ENCODE data around the gene FIZ1.

The FIZ1 gene

GRCh38 chr19:55566823-55567222 lies 32.5 kb downstream of the FIZ1 start:
- DNase-seq, result no peak

- DNase-seq, result no peak
Measured at GRCh38 chr19:55563261-55563690, 36.0 kb downstream of the FIZ1 start.

GRCh38 chr19:55559684-55560083 lies 39.6 kb downstream of the FIZ1 start:
- no peak for DNase-seq

GRCh38 chr19:55554741-55555152 lies 44.6 kb downstream of the FIZ1 start:
- DNase-seq, result no peak

- no peak for DNase-seq
Measured at GRCh38 chr19:55554302-55554701, 45.0 kb downstream of the FIZ1 start.

- no peak for DNase-seq
Measured at GRCh38 chr19:55553217-55554182, 45.8 kb downstream of the FIZ1 start.

GRCh38 chr19:55552620-55553019 lies 46.7 kb downstream of the FIZ1 start:
- DNase-seq, result no peak

GRCh38 chr19:55552206-55552605 lies 47.1 kb downstream of the FIZ1 start:
- DNase-seq, result no peak

GRCh38 chr19:55550321-55550650 lies 49.0 kb downstream of the FIZ1 start:
- DNase-seq, result no peak

GRCh38 chr19:55549500-55550320 lies 49.6 kb downstream of the FIZ1 start:
- DNase-seq, result no peak

- no peak for DNase-seq
Measured at GRCh38 chr19:55546822-55547614, 52.3 kb downstream of the FIZ1 start.

GRCh38 chr19:55546011-55546410 lies 53.3 kb downstream of the FIZ1 start:
- DNase-seq, result no peak

GRCh38 chr19:55545443-55545842 lies 53.9 kb downstream of the FIZ1 start, which contains the start of gene SBK3:
Gene SBK3 (minus strand): TSS chr19:55545543. CDS start chr19:55545543, 0 bp downstream.
- DNase-seq, result no peak

- no peak for DNase-seq
Measured at GRCh38 chr19:55544776-55545439, 54.4 kb downstream of the FIZ1 start.

- no peak for DNase-seq
Measured at GRCh38 chr19:55544014-55544413, 55.3 kb downstream of the FIZ1 start.

GRCh38 chr19:55543567-55543966 lies 55.8 kb downstream of the FIZ1 start:
- no peak for DNase-seq

- no peak for DNase-seq
Measured at GRCh38 chr19:55542292-55542855, 56.9 kb downstream of the FIZ1 start.

Measured in activated T-cell treated with anti-CD3 and anti-CD28 coated beads, Interleukin-2, amount 50 U/mL, for 1 hour (primary cell).